ENCODE data around the gene PDZK1IP1. TPM values are rescaled to one million over a fixed set of nuclear protein-coding genes. Genes with fewer than 3 reads are reported as not detected.

The PDZK1IP1 gene
- total RNA-seq, 2 donors from 2014 or later = not detected

- Histone ChIP-seq H3K27ac (ENCODE audit: low read depth, low read length) (no peak overlapping the region), H3K4me1 (ENCODE audit: control insufficient read depth, insufficient read depth, low read length) (no peaks in the 10 kb centered on the region), H3K9ac (ENCODE audit: extremely low read depth, low read length, poor library complexity, severe bottlenecking) (no peak overlapping the region), H3K4me3 (ENCODE audit: low read length) (no peak overlapping the region), H3K27me3 (ENCODE audit: control insufficient read depth, insufficient read depth, low read length, poor library complexity, severe bottlenecking) (peaks cover 12% of the 10 kb centered on the region), H3K9me3 (ENCODE audit: control insufficient read depth, low read length) (no peaks in the 10 kb centered on the region), H3K36me3 (ENCODE audit: control insufficient read depth, insufficient read depth, low read length) (no peaks in the 10 kb centered on the region)
- no peak overlapping the region for H3K27ac Mint-ChIP-seq
- H3K36me3 Mint-ChIP-seq (ENCODE audit: low read depth) = no peaks in the 10 kb centered on the region
- no peak for TF ChIP-seq CTCF (conservative IDR thresholded peaks at IDR 0.05)
- no peak overlapping the region for H3K4me3 Mint-ChIP-seq
- 84 to 96% methylated on average over 7 to 11 of the region's 11 CpGs for WGBS, 2 experiments (ENCODE audit: insufficient coverage in 1 of 2, insufficient read length in 1 of 2)
- no peak for DNase-seq
- H3K27me3 Mint-ChIP-seq (ENCODE audit: insufficient read depth) = peaks cover 49% of the 10 kb centered on the region
- peaks cover 5% of the 10 kb centered on the region for H3K9me3 Mint-ChIP-seq
- peaks cover 9% of the 10 kb centered on the region for H3K4me1 Mint-ChIP-seq
Observed at GRCh38 chr1:47183308-47184089, 6.3 kb downstream of the PDZK1IP1 start.

- no peak overlapping the region for H3K4me3 ChIP-seq (ENCODE audit: low read length)
- no peak overlapping the region for H3K4me3 Mint-ChIP-seq
- H3K9ac ChIP-seq (ENCODE audit: extremely low read depth, low read length, poor library complexity, severe bottlenecking) = no peak overlapping the region
- H3K9me3 ChIP-seq (ENCODE audit: control insufficient read depth, low read length) = no peaks in the 10 kb centered on the region
- 79 to 84% methylated on average over 6 to 7 of the region's 7 CpGs for WGBS, 2 experiments (ENCODE audit: insufficient coverage in 1 of 2, insufficient read length in 1 of 2)
- H3K27me3 Mint-ChIP-seq (ENCODE audit: insufficient read depth) = peaks cover 49% of the 10 kb centered on the region
- H3K27me3 ChIP-seq (ENCODE audit: control insufficient read depth, insufficient read depth, low read length, poor library complexity, severe bottlenecking) = peaks cover 12% of the 10 kb centered on the region
- H3K36me3 ChIP-seq (ENCODE audit: control insufficient read depth, insufficient read depth, low read length) = no peaks in the 10 kb centered on the region
- peaks cover 9% of the 10 kb centered on the region for H3K4me1 Mint-ChIP-seq
- no peak overlapping the region for H3K27ac ChIP-seq (ENCODE audit: low read depth, low read length)
- DNase-seq = no peak
- no peaks in the 10 kb centered on the region for H3K4me1 ChIP-seq (ENCODE audit: control insufficient read depth, insufficient read depth, low read length)
- H3K9me3 Mint-ChIP-seq = peaks cover 5% of the 10 kb centered on the region
- no peak overlapping the region for H3K27ac Mint-ChIP-seq
- no peaks in the 10 kb centered on the region for H3K36me3 Mint-ChIP-seq (ENCODE audit: low read depth)
- TF ChIP-seq CTCF (conservative IDR thresholded peaks at IDR 0.05) = no peak
Observed at GRCh38 chr1:47182676-47183235, 7.1 kb downstream of the PDZK1IP1 start.

GRCh38 chr1:47181955-47182675 lies 7.7 kb downstream of the PDZK1IP1 start:
- WGBS, 2 experiments (ENCODE audit: insufficient coverage in 1 of 2, insufficient read length in 1 of 2) = 73 to 86% methylated on average over 4 to 7 of the region's 7 CpGs
- peaks cover 49% of the 10 kb centered on the region for H3K27me3 Mint-ChIP-seq (ENCODE audit: insufficient read depth)
- H3K27ac Mint-ChIP-seq = no peak overlapping the region

More at GRCh38 chr1:47181955-47182675, 7.7 kb downstream of the PDZK1IP1 start:
- peaks cover 9% of the 10 kb centered on the region for H3K4me1 Mint-ChIP-seq
- Histone ChIP-seq H3K4me3 (ENCODE audit: low read length) (no peak overlapping the region), H3K9me3 (ENCODE audit: control insufficient read depth, low read length) (no peaks in the 10 kb centered on the region), H3K9ac (ENCODE audit: extremely low read depth, low read length, poor library complexity, severe bottlenecking) (no peak overlapping the region), H3K27me3 (ENCODE audit: control insufficient read depth, insufficient read depth, low read length, poor library complexity, severe bottlenecking) (peaks cover 12% of the 10 kb centered on the region), H3K4me1 (ENCODE audit: control insufficient read depth, insufficient read depth, low read length) (no peaks in the 10 kb centered on the region), H3K27ac (ENCODE audit: low read depth, low read length) (no peak overlapping the region), H3K36me3 (ENCODE audit: control insufficient read depth, insufficient read depth, low read length) (no peaks in the 10 kb centered on the region)
- H3K36me3 Mint-ChIP-seq (ENCODE audit: low read depth) = no peaks in the 10 kb centered on the region
- no peak for DNase-seq
- H3K4me3 Mint-ChIP-seq = no peak overlapping the region
- peaks cover 5% of the 10 kb centered on the region for H3K9me3 Mint-ChIP-seq
- TF ChIP-seq CTCF (conservative IDR thresholded peaks at IDR 0.05) = no peak
